Activated CD8-positive, alpha-beta T cell treated with anti-CD3 and anti-CD28 coated beads, Interleukin-2, amount 10 ng/mL, durations not matched to agents 7 days and 5 days (primary cell): ENCODE measurements around the gene PACSIN1. TPM values are rescaled to one million over a fixed set of nuclear protein-coding genes. Genes with fewer than 3 reads are reported as not detected.

Experiments
- ATAC-seq: fragments of 150-1000 bp; cut with Tn5 transposase; one replicate; pipeline ENCODE4 v1.10.0; 2021; ENCODE audit warnings: moderate library complexity
- CTCF ChIA-PET: fragments of 350-600 bp; sonication (Branson Sonifier 250); formaldehyde crosslinking; loops from one replicate; lab custom pipeline; 2021; ENCODE audit warnings: antibody characterized with exemption; lab: Charles Lee
- POLR2A ChIA-PET: fragments of 350-600 bp; sonication (Branson Sonifier 250); formaldehyde crosslinking; loops from one replicate; lab custom pipeline; 2021; ENCODE audit warnings: antibody characterized with exemption; lab: Charles Lee
- DNase-seq: peaks from one replicate; pipeline ENCODE4 v3.0.0-alpha.2; 2020
- H3K27ac Mint-ChIP-seq: one replicate; pipeline ENCODE4 v1.8.0; 2021; ENCODE audit warnings: mild to moderate bottlenecking, mixed read lengths
- H3K27me3 Mint-ChIP-seq: one replicate; pipeline ENCODE4 v1.8.0; 2021; ENCODE audit warnings: low read depth, mixed read lengths
- H3K36me3 Mint-ChIP-seq: one replicate; pipeline ENCODE4 v1.8.0; 2021; ENCODE audit warnings: low read depth, mixed read lengths
- H3K4me1 Mint-ChIP-seq: one replicate; pipeline ENCODE4 v1.8.0; 2021; ENCODE audit warnings: low read depth, mixed read lengths
- H3K4me3 Mint-ChIP-seq: one replicate; pipeline ENCODE4 v1.8.0; 2021; ENCODE audit warnings: mild to moderate bottlenecking, mixed read lengths
- H3K9me3 Mint-ChIP-seq: one replicate; pipeline ENCODE4 v1.8.0; 2022; ENCODE audit warnings: mixed read lengths; ENCODE audit not compliant: insufficient read depth
- total RNA-seq, 2 experiments: library from RNA; stranded (reverse); gene quantifications; one replicate each; pipeline ENCODE4 v1.2.3, GENCODE V29; 2021

Gene PACSIN1
- total RNA-seq, 2 experiments from 2014 or later: 1.4 to 1.9 TPM

GRCh38 chr6:34510299-34510698, 44.4 kb downstream of the PACSIN1 start:
- ChIA-PET CTCF (no interaction called here), POLR2A (no interaction called here)
- Mint-ChIP-seq H3K36me3 (no peaks in the 10 kb centered on the region), H3K27ac (no peak overlapping the region), H3K4me3 (no peak overlapping the region), H3K27me3 (peaks cover 12% of the 10 kb centered on the region), H3K9me3 (no peaks in the 10 kb centered on the region), H3K4me1 (no peaks in the 10 kb centered on the region)
- DNase-seq (no peak), ATAC-seq (no peak)

- no peaks in the 10 kb centered on the region for H3K4me1 Mint-ChIP-seq
- no peak overlapping the region for H3K4me3 Mint-ChIP-seq
- no peak overlapping the region for H3K27ac Mint-ChIP-seq
- H3K36me3 Mint-ChIP-seq: no peaks in the 10 kb centered on the region
- ChIA-PET POLR2A (no interaction called here), CTCF (no interaction called here)
- H3K9me3 Mint-ChIP-seq: no peaks in the 10 kb centered on the region
- DNase-seq: no peak
- no peak for ATAC-seq
- peaks cover 12% of the 10 kb centered on the region for H3K27me3 Mint-ChIP-seq
Measured at GRCh38 chr6:34511214-34511914, 45.5 kb downstream of the PACSIN1 start.

DNA sequence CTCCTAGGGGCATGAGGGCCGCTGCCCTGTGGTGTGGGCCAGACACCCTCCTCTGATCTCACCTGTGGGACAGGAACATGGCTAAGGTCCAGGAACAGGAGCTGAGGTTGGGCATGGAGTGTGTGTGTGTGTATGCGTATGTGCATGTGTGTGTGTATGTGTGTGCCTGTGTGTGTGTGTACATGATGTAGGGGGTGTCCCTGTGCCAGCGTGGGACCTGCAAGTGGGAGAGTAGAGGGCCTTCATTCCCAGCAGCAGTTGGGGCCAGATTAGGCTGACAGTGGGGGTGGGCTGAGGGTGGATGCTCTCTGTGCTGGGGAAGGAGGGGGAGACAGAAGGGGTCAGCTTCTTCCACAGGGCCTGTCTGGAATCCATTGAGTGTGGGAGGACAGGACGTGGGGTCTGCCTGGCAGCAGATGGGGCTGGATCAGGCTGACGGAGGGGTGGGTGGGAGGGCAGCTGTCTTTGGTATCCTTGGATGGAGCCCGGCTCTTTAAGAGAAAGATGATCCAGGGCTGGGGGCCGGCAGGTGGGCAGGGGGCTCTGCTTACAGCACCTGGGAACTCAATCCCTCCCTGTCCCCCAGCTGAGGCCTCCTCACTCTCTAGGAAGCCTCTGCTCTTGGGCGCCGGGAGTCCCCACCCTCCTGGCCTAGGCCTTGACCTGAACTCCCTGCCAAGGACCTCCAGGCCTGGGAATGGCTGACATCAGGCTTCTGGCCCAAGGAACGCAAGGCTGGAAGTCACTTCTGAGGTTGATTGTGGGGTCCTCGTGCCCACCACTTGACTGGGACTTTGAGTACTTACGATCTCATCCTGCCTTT, 46.2 kb downstream of the PACSIN1 start:
- no peaks in the 10 kb centered on the region for H3K4me1 Mint-ChIP-seq
- ChIA-PET CTCF (no interaction called here), POLR2A (no interaction called here)
- DNase-seq (no peak), ATAC-seq (no peak)
- peaks cover 12% of the 10 kb centered on the region for H3K27me3 Mint-ChIP-seq
- no peak overlapping the region for H3K4me3 Mint-ChIP-seq
- H3K27ac Mint-ChIP-seq: no peak overlapping the region
- H3K9me3 Mint-ChIP-seq: no peaks in the 10 kb centered on the region
- H3K36me3 Mint-ChIP-seq: no peaks in the 10 kb centered on the region

- no peaks in the 10 kb centered on the region for H3K36me3 Mint-ChIP-seq
- no peak overlapping the region for H3K27ac Mint-ChIP-seq
- peaks cover 12% of the 10 kb centered on the region for H3K27me3 Mint-ChIP-seq
- H3K4me3 Mint-ChIP-seq: no peak overlapping the region
- H3K9me3 Mint-ChIP-seq: no peaks in the 10 kb centered on the region
- POLR2A ChIA-PET: no interaction called here
- no peak for ATAC-seq
- no peaks in the 10 kb centered on the region for H3K4me1 Mint-ChIP-seq
- DNase-seq: no peak
- CTCF ChIA-PET: no interaction called here
Measured at GRCh38 chr6:34512738-34513115, 46.9 kb downstream of the PACSIN1 start.

DNA sequence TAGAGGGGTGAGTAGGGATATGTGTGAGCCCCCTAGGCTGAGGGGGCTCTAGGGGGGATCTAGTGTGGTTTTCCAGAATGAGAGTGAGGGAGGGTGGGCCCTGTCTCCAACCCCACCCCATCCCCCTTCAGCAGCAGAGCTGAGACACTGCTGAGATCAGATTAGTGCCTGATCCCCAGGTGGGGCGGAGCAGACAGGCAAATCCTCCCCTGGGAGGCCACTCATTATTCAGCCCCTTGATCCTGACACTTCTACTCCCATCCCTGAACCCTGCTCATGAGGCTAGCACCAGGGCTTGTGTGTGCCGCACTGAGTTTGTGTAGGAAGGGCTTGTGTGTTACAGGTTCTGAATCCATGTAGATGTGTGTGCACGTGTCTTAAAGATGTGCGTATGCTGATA, 47.8 kb downstream of the PACSIN1 start:
- ChIA-PET CTCF (no interaction called here), POLR2A (interaction anchor here (0.6 kb wide), 1 partner anchor 9 kb away, joined by 3 read pairs; no protein-coding TSS in a partner anchor)
- DNase-seq (no peak), ATAC-seq (no peak)
- Mint-ChIP-seq H3K36me3 (no peaks in the 10 kb centered on the region), H3K27me3 (peaks cover 12% of the 10 kb centered on the region), H3K4me1 (no peaks in the 10 kb centered on the region), H3K27ac (no peak overlapping the region), H3K9me3 (no peaks in the 10 kb centered on the region), H3K4me3 (no peak overlapping the region)

DNA sequence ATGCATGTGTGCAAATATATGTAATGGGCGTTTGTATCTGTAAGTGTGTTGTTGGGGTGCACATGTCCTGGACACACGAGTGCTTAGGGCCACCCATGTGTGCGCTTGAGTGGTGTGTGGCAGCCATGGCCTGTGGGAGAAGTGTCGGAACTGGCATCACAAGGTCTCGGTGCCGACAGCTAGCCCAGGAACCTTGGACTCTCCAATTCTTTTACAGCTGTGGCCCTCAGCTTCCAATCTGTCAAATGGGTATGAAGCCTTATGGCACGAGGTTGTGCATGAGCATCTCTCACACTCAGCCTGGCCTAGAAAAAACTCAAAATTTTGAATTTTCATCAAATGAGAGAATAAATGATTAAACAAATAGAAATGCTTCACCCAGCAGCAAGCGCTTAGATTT, 48.2 kb downstream of the PACSIN1 start:
- ATAC-seq (no peak), DNase-seq (no peak)
- Mint-ChIP-seq H3K27ac (no peak overlapping the region), H3K4me1 (no peaks in the 10 kb centered on the region), H3K9me3 (no peaks in the 10 kb centered on the region), H3K36me3 (no peaks in the 10 kb centered on the region), H3K4me3 (no peak overlapping the region), H3K27me3 (peaks cover 8% of the 10 kb centered on the region)
- ChIA-PET POLR2A (interaction anchor here (0.6 kb wide), 1 partner anchor 8 kb away, joined by 3 read pairs; no protein-coding TSS in a partner anchor), CTCF (no interaction called here)

GRCh38 chr6:34514593-34515472, 49.0 kb downstream of the PACSIN1 start:
- no peak for ATAC-seq
- peaks cover 6% of the 10 kb centered on the region for H3K27me3 Mint-ChIP-seq
- no peaks in the 10 kb centered on the region for H3K9me3 Mint-ChIP-seq
- no peak overlapping the region for H3K27ac Mint-ChIP-seq
- no peak for DNase-seq
- ChIA-PET CTCF (no interaction called here), POLR2A (no interaction called here)
- no peaks in the 10 kb centered on the region for H3K4me1 Mint-ChIP-seq
- no peak overlapping the region for H3K4me3 Mint-ChIP-seq
- H3K36me3 Mint-ChIP-seq: no peaks in the 10 kb centered on the region

- no peak overlapping the region for H3K4me3 Mint-ChIP-seq
- H3K27me3 Mint-ChIP-seq: peaks cover 3% of the 10 kb centered on the region
- no peak overlapping the region for H3K27ac Mint-ChIP-seq
- CTCF ChIA-PET: interaction anchor here (1.2 kb wide), 1 partner anchor 12 kb away, joined by 3 read pairs; no protein-coding TSS in a partner anchor
- DNase-seq (no peak), ATAC-seq (no peak)
- H3K9me3 Mint-ChIP-seq: no peaks in the 10 kb centered on the region
- H3K4me1 Mint-ChIP-seq: no peaks in the 10 kb centered on the region
- POLR2A ChIA-PET: interaction anchor here (0.5 kb wide), 1 partner anchor 180 kb away, joined by 5 read pairs; no protein-coding TSS in a partner anchor
- no peaks in the 10 kb centered on the region for H3K36me3 Mint-ChIP-seq
Measured at GRCh38 chr6:34515473-34516387, 49.9 kb downstream of the PACSIN1 start.

DNA sequence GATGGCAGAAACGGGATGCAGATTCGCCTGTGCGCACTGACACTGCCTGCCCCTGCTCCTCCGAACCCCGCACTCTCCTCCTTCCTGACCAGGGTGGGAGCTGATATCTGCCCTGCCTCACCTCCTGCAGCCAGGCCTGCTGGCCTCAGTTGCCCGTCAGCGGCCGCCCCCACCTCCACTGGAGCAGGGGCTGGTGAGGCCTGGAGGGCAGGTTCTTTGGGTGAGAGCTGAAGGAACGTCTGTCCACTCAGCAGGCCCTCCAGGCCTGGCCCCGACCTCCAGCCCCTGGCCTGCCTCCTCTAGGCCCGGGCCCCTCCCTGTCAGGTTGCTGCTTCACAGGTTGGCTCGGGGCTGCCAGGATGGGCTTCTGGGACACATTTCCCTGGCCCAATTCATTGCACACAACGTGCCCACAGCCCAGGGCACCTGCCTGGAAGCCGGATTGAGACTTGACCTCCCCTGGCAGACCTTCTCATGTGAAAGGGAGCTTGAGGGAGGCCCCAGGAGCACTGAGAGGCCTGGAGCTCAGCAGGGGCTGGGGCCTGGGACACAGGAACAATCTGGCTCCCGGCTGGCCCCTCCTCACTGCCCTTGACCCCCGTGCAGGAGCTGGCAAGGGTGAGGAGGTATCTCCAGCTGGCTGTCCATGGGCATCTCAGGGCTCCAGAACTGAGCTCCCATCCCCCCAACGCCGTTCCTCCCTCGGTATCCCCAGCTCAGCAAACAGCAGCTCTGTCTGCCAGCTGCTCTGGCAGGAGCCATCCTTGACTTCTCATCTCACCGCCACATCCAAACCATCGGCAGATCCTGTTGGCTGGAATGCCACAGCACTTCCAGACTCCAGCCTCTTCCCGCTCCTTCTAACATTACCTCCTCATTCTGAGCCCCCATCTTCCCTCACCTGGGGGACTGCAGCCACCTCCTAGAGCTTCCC, 50.8 kb downstream of the PACSIN1 start:
- Mint-ChIP-seq H3K9me3 (no peaks in the 10 kb centered on the region), H3K4me3 (no peak overlapping the region), H3K27me3 (peaks cover 3% of the 10 kb centered on the region), H3K27ac (no peak overlapping the region), H3K36me3 (no peaks in the 10 kb centered on the region), H3K4me1 (no peaks in the 10 kb centered on the region)
- POLR2A ChIA-PET: interaction anchor here (0.5 kb wide), 1 partner anchor 179 kb away, joined by 5 read pairs; no protein-coding TSS in a partner anchor
- no peak for ATAC-seq
- CTCF ChIA-PET: interaction anchor here (1.2 kb wide), 1 partner anchor 11 kb away, joined by 3 read pairs; no protein-coding TSS in a partner anchor
- no peak for DNase-seq

DNA sequence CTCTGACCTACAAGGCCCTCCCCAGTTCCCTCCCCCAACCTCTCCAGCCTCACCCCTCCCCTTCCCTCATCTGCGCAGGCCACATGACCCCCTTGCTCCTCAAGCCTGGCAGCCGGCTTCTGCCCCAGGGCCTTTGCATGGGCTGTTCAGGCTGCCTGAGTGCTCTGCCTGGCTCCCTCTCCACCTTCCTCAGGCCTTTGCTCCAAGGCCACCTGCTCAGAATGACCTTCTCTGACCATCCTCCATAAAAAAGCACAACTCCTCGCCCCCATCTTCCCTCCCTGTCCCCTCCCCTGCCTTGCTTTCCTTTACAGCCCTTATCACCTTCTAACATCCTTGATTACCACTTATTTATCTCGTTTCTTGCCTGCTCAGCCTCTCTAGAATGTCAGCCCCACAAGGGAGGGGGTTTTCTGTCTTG, 51.6 kb downstream of the PACSIN1 start:
- CTCF ChIA-PET: no interaction called here
- no peak for ATAC-seq
- no peaks in the 10 kb centered on the region for H3K36me3 Mint-ChIP-seq
- POLR2A ChIA-PET: no interaction called here
- H3K27ac Mint-ChIP-seq: no peak overlapping the region
- no peak overlapping the region for H3K4me3 Mint-ChIP-seq
- DNase-seq: no peak
- no peaks in the 10 kb centered on the region for H3K4me1 Mint-ChIP-seq
- H3K9me3 Mint-ChIP-seq: no peaks in the 10 kb centered on the region
- peaks cover 3% of the 10 kb centered on the region for H3K27me3 Mint-ChIP-seq
